Endothelial cell of umbilical vein (primary cell): ENCODE measurements around the gene UVRAG. TPM values are rescaled to one million over a fixed set of nuclear protein-coding genes. Genes with fewer than 3 reads are reported as not detected.

ENCODE experiments used
- BruUV-seq: library from RNA; stranded (reverse); fragments of 400-500 nt; replicated peaks from 2 replicates; lab custom pipeline; 2021; lab: Mats Ljungman, UMichigan
- CTCF ChIA-PET: fragments of 300-600, 350-600 bp; sonication (Branson Sonifier 250); formaldehyde crosslinking; loops from one replicate; lab custom pipeline; 2021; ENCODE audit warnings: antibody characterized with exemption, inconsistent platforms; lab: Charles Lee
- POLR2A ChIA-PET: fragments of 300-600, 350-600 bp; sonication (Branson Sonifier 250); formaldehyde crosslinking; loops from one replicate; lab custom pipeline; 2021; ENCODE audit warnings: antibody characterized with exemption, inconsistent platforms; lab: Charles Lee
- DNase-seq: peaks from one replicate; pipeline ENCODE4 v3.0.0-alpha.2; 2011; ENCODE audit warnings: low read depth, low spot score
- FAIRE-seq: peaks from 2 replicates; lab custom pipeline; 2011; peaks lifted over from hg19 to GRCh38; lab: Jason Lieb, UNC
- H2AFZ ChIP-seq: 2 replicates; pipeline ENCODE4 v1.6.0; 2012; ENCODE audit warnings: low read depth, low read length, control low read depth, inconsistent platforms
- H3K27ac ChIP-seq: 2 replicates; pipeline ENCODE4 v1.5.1; 2011; ENCODE audit warnings: low read depth, mild to moderate bottlenecking, control low read depth, low read length, moderate library complexity; ENCODE audit not compliant: insufficient read depth
- H3K27me3 ChIP-seq, 2 experiments: 2 replicates each; pipeline versions ENCODE4 v1.6.0 to v1.6.1; 2011; ENCODE audit warnings: low read length in 2 of 2, mixed read lengths in 1 of 2; ENCODE audit not compliant: control insufficient read depth in 2 of 2, insufficient read depth in 2 of 2
- H3K36me3 ChIP-seq, 2 experiments: 2 replicates in 1 of 2; 3 replicates in 1 of 2; pipeline ENCODE4 v1.5.1; 2011; ENCODE audit warnings: low read length in 2 of 2, mild to moderate bottlenecking in 1 of 2, moderate library complexity in 1 of 2; ENCODE audit not compliant: control insufficient read depth in 2 of 2, insufficient read depth in 2 of 2; ENCODE audit errors: extremely low read depth in 1 of 2
- H3K4me1 ChIP-seq: 3 replicates; pipeline ENCODE4 v1.5.1; 2011; ENCODE audit warnings: mild to moderate bottlenecking, low read length; ENCODE audit not compliant: control insufficient read depth, insufficient read depth; ENCODE audit errors: extremely low read depth
- H3K4me2 ChIP-seq: 2 replicates; pipeline ENCODE4 v1.6.1; 2011; ENCODE audit warnings: low read length, control low read depth, mixed read lengths; ENCODE audit not compliant: insufficient read depth
- H3K4me3 ChIP-seq, 3 experiments: fragments of 200-600 bp in 1 of 3; sonication (generic), shearing (Covaris generic) in 1 of 3; replicated peaks in 1 of 3; 2 replicates each; pipeline ENCODE4 v1.5.1; 2011 to 2016; ENCODE audit warnings: control low read depth in 3 of 3, low read length in 3 of 3, mild to moderate bottlenecking in 2 of 3, inconsistent platforms in 1 of 3, low read depth in 1 of 3, moderate library complexity in 1 of 3; ENCODE audit not compliant: insufficient read depth in 1 of 3
- H3K79me2 ChIP-seq: 2 replicates; pipeline ENCODE4 v1.6.0; 2012; ENCODE audit warnings: low read length, inconsistent platforms; ENCODE audit not compliant: control insufficient read depth, insufficient read depth
- H3K9ac ChIP-seq: replicated peaks from 2 replicates; pipeline ENCODE3; 2011; ENCODE audit warnings: low read length, control low read depth; ENCODE audit not compliant: insufficient read depth; ENCODE audit errors: extremely low read depth
- H3K9me1 ChIP-seq: replicated peaks from 3 replicates; pipeline ENCODE4 v1.6.0; 2011; ENCODE audit warnings: mild to moderate bottlenecking, low read length; ENCODE audit not compliant: control insufficient read depth, insufficient read depth; ENCODE audit errors: extremely low read depth
- H3K9me3 ChIP-seq: replicated peaks from 2 replicates; pipeline ENCODE4 v1.5.1; 2012; ENCODE audit warnings: low read length, inconsistent platforms; ENCODE audit not compliant: control insufficient read depth, insufficient read depth
- H4K20me1 ChIP-seq: replicated peaks from 2 replicates; pipeline ENCODE3; 2011; ENCODE audit warnings: mild to moderate bottlenecking, low read length; ENCODE audit not compliant: control insufficient read depth, insufficient read depth; ENCODE audit errors: extremely low read depth
- EZH2 ChIP-seq: IDR thresholded peaks from 2 replicates; pipeline ENCODE4 v1.6.1; 2012; ENCODE audit warnings: borderline replicate concordance, low read depth, mild to moderate bottlenecking, moderate library complexity, low read length, inconsistent platforms; ENCODE audit not compliant: severe bottlenecking
- FOS ChIP-seq: IDR thresholded peaks from 2 replicates; pipeline ENCODE4 v1.6.1; 2011; ENCODE audit warnings: mild to moderate bottlenecking, low read length, moderate library complexity, borderline replicate concordance; ENCODE audit not compliant: insufficient read depth
- GATA2 ChIP-seq: IDR thresholded peaks from 2 replicates; pipeline ENCODE4 v1.7.0; 2011; ENCODE audit warnings: low read depth, mild to moderate bottlenecking, moderate library complexity, mixed read lengths, low read length; ENCODE audit not compliant: insufficient read length, insufficient read depth
- JUN ChIP-seq: IDR thresholded peaks from 2 replicates; pipeline ENCODE4 v1.6.1; 2011; ENCODE audit warnings: borderline replicate concordance, low read depth; ENCODE audit not compliant: insufficient read length, insufficient read depth
- MYC ChIP-seq: IDR thresholded peaks from one replicate; pipeline ENCODE4 v1.6.1; 2011; ENCODE audit warnings: mild to moderate bottlenecking, low read depth, low read length
- POLR2A ChIP-seq: IDR thresholded peaks from 2 replicates; pipeline ENCODE4 v1.6.1; 2012; ENCODE audit warnings: low read depth, mild to moderate bottlenecking, control low read depth, low read length
- POLR2AphosphoS5 ChIP-seq: IDR thresholded peaks from 2 replicates; pipeline ENCODE4 v1.6.1; 2012; ENCODE audit warnings: low read depth, mild to moderate bottlenecking, control low read depth, low read length, moderate library complexity; ENCODE audit not compliant: insufficient read depth
- dilution Hi-C: fragments of 300-500 bp; cut with MboI; formaldehyde crosslinking; loops from one replicate; pipeline ENCODE4 v1.15.0; 2019; ENCODE audit warnings: low sequenced_read_pairs; ENCODE audit not compliant: extremely low pct_ligation_motif_present
- intact Hi-C: fragments of 100-400 bp; cut with micrococcal nuclease; formaldehyde crosslinking; loops from one replicate; pipeline ENCODE4 v1.10.0; 2022
- polyA plus RNA-seq, 4 experiments: library from polyadenylated mRNA; depleted of rRNA in 3 of 4; stranded (reverse) in 3 of 4; unstranded in 1 of 4; fragments of >200 nt; gene quantifications; 2 replicates each; pipeline versions ENCODE4 v1.2.1 to v1.2.3, GENCODE V29; 2011 to 2012; ENCODE audit warnings: missing spikeins in 1 of 4
- total RNA-seq: library from RNA; stranded (reverse); gene quantifications from 2 replicates; pipeline ENCODE4 v1.2.3, GENCODE V29; 2021
- TF ChIP-seq, protein P1 (sequence below): IDR thresholded peaks from 2 replicates; pipeline ENCODE4 v1.6.1; 2011; ENCODE audit not compliant: insufficient read depth, insufficient read length
- TF ChIP-seq, protein P2 (sequence below), 2 donors: IDR thresholded peaks; 1 replicate in 1 of 2; 2 replicates in 1 of 2; pipeline ENCODE4 v1.5.1; 2011; ENCODE audit warnings: low read length in 2 of 2, mild to moderate bottlenecking in 2 of 2, moderate library complexity in 2 of 2, control low read depth in 1 of 2, inconsistent platforms in 1 of 2, low read depth in 1 of 2; ENCODE audit not compliant: insufficient read depth in 1 of 2; ENCODE audit errors: extremely low read depth in 1 of 2

The UVRAG gene
- total and polyA plus RNA-seq, 2 donors (not counting 3 experiments of a cell fraction or from before 2014, with no cell fraction given), result 21.2 to 65.6 TPM

DNA sequence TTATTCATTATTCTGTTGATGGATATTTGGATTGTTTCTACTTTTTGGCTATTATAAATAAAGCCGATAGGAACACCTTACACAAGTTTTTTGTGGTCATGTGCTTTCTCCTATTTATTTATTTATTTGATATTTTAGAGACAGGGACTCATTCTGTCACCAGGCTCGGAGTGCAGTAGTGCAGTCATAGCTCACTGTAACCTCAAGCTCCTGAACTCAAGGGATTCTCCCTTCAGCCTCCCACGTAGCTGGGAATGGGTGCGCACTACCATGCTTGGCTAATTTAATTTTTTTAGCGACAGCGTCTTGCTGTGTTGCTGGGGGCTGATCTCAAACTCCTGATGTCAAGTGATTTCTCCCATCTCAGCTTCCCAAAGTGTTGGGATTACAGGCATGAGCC lies 135.1 kb downstream of the UVRAG start:
- H3K4me3 ChIP-seq, result no peak overlapping the region
- no peak overlapping the region for H3K4me2 ChIP-seq
- FAIRE-seq (no peak), DNase-seq (no peak)
- CTCF ChIA-PET, result interaction anchor here (1.5 kb wide), 1 partner anchor 17 kb away, joined by 3 read pairs; no protein-coding TSS in a partner anchor
- TF ChIP-seq POLR2AphosphoS5, result no peak
- TF ChIP-seq EZH2, result no peak
- TF ChIP-seq, protein P1, sequence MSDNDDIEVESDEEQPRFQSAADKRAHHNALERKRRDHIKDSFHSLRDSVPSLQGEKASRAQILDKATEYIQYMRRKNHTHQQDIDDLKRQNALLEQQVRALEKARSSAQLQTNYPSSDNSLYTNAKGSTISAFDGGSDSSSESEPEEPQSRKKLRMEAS, result no peak
- TF ChIP-seq POLR2A, result no peak
- TF ChIP-seq, protein P2, sequence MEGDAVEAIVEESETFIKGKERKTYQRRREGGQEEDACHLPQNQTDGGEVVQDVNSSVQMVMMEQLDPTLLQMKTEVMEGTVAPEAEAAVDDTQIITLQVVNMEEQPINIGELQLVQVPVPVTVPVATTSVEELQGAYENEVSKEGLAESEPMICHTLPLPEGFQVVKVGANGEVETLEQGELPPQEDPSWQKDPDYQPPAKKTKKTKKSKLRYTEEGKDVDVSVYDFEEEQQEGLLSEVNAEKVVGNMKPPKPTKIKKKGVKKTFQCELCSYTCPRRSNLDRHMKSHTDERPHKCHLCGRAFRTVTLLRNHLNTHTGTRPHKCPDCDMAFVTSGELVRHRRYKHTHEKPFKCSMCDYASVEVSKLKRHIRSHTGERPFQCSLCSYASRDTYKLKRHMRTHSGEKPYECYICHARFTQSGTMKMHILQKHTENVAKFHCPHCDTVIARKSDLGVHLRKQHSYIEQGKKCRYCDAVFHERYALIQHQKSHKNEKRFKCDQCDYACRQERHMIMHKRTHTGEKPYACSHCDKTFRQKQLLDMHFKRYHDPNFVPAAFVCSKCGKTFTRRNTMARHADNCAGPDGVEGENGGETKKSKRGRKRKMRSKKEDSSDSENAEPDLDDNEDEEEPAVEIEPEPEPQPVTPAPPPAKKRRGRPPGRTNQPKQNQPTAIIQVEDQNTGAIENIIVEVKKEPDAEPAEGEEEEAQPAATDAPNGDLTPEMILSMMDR (IDR thresholded peaks at IDR 0.05; ENCODE audit: extremely low read depth in 1 of 2, insufficient read depth in 1 of 2, low read depth in 1 of 2, low read length in 2 of 2), result no peak
- no peak for TF ChIP-seq FOS
- TF ChIP-seq MYC, result no peak
- no peak for TF ChIP-seq JUN
- no peak for TF ChIP-seq GATA2
- no peak overlapping the region for H3K27ac ChIP-seq
- no peak overlapping the region for H3K9ac ChIP-seq
- no peaks in the 10 kb centered on the region for H3K9me1 ChIP-seq
- dilution Hi-C loops (no loop called here), intact Hi-C loops (no loop called here)
- no peaks in the 10 kb centered on the region for H3K27me3 ChIP-seq
- no peak overlapping the region for H2AFZ ChIP-seq
- peaks cover 58% of the 10 kb centered on the region for H3K79me2 ChIP-seq
- H4K20me1 ChIP-seq, result peaks cover 17% of the 10 kb centered on the region
- H3K9me3 ChIP-seq, result no peaks in the 10 kb centered on the region
- POLR2A ChIA-PET, result no interaction called here
- no TSS peak for BruUV-seq
- H3K4me1 ChIP-seq, result peaks cover 18% of the 10 kb centered on the region
- no peaks in the 10 kb centered on the region for H3K36me3 ChIP-seq
